GM18526 (cell line): ENCODE results near the gene THEMIS2.

ENCODE experiments used
- POLR2A ChIP-seq: IDR thresholded peaks from 3 replicates; pipeline ENCODE4 v1.6.1; 2011; ENCODE audit not compliant: insufficient read length; ENCODE audit errors: extremely low read depth

The THEMIS2 gene

GRCh38 chr1:27906759-27907158 lies 34.4 kb downstream of the THEMIS2 start:
- no peak for TF ChIP-seq POLR2A

DNA sequence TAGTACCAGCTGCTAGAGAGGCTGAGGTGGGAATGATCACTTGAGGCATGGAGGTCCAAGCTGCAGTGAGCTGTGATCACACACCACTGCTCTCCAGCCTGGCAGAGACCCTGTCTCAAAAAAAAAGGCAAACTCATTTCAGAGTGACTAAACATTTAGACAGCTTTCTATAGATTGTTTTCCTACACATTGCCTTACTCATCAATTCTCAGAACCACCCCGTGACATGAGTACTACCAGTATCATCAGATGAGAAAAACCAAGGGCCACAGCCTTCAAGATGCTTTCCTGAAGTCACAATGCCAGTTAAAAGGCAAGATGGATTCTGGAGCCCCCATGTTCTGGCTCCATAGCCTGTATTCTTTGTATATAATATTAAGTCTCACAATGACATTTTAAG lies 40.1 kb downstream of the THEMIS2 start:
- no peak for TF ChIP-seq POLR2A

DNA sequence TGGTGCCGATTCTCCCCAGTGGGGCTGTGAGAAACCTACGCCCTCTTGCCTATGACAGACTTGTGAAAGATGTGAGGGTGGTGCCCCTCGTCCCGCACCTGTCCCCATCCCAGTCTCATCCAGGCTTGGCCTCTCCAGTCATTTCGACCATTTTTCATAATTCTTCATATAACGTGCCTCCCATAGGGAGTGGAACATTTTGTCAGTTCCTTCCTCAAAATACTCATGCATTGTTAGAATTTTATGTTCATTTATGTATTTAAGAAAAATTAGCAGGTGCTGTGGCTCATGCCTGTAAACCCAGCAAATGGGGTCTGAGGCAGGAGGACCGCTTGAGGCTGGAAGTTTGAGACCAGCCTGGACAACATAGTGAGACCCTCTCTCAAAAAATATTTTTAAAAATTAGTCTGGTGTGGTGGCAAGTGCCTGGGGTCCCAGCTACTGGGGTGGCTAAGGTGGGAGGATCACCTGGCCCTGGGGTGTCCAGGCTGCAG lies 42.8 kb downstream of the THEMIS2 start:
- no peak for TF ChIP-seq POLR2A

GRCh38 chr1:27922272-27922671 lies 49.9 kb downstream of the THEMIS2 start:
- no peak for TF ChIP-seq POLR2A

GRCh38 chr1:27928216-27928954 lies 56.0 kb downstream of the THEMIS2 start:
- no peak for TF ChIP-seq POLR2A

DNA sequence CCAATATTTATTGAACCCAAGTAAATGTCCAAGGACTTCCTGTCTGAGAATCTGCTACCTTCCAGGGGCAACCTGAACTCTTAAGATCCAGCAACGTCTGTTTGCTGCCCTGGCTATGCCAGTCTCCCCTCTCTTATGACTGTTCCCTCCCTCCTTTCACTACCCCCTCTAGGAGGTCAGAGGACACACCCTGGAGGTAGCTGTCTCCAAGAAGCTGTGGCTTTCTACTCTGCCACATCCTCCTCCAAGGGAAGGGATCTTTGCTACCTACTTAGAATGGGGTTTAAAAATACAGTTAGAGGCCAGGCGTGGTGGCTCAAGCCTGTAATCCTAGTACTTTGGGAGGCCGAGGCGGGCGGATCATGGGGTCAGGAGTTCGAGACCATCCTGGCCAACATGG lies 58.8 kb downstream of the THEMIS2 start:
- no peak for TF ChIP-seq POLR2A

- no peak for TF ChIP-seq POLR2A
Observed at GRCh38 chr1:27931759-27932158, 59.4 kb downstream of the THEMIS2 start.

DNA sequence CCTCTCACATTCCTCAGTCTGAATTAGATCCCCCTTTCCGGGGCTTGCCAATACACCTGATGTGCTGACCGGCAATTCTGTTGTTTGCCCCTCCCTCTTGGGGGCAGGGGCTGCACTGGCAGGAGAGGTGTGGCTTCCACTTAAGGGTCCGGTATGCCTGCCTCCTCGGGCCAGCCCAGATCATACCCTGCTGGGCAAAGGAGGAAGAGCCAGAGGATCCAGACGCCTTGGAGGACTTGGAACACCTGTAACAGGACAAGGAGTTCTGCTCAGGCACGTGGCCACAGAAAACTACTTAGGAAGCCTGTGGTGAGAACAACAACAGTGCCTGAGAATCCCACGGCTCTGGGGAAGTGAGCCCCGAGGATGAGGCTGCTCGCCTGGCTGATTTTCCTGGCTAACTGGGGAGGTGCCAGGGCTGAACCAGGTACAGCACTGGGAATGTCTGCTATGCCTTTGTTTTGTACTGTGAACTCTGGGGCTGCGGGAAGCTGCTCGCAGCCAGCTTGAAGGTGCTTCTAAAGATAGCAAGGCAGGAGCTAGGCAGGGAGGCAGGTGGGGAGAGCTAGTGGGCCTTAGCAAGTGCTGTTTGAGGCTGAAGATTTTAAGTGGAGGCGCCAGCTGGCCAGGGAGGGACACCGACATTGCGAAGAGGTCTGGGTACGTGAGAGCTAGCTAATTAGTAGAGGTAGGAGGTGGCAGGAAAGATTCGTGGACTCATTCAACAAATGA lies 62.6 kb downstream of the THEMIS2 start, which contains the start of gene SMPDL3B:
Gene SMPDL3B, plus strand, starts transcription at position 183 of the 732 bp plus-strand sequence. Its CDS starts 184 bp downstream, at position 367.
- TF ChIP-seq POLR2A: no peak

GRCh38 chr1:27935721-27936120 lies 63.4 kb downstream of the THEMIS2 start:
- no peak for TF ChIP-seq POLR2A
